ENCODE data around the gene RAP1GAP. TPM values are rescaled to one million over a fixed set of nuclear protein-coding genes. Genes with fewer than 3 reads are reported as not detected.
A peak's percentile ranks its signal among the peaks of the same experiment; 100 is the strongest.

RAP1GAP gene
- total RNA-seq, 2 experiments from 2014 or later, result 0.66 to 1.3 TPM

DNA sequence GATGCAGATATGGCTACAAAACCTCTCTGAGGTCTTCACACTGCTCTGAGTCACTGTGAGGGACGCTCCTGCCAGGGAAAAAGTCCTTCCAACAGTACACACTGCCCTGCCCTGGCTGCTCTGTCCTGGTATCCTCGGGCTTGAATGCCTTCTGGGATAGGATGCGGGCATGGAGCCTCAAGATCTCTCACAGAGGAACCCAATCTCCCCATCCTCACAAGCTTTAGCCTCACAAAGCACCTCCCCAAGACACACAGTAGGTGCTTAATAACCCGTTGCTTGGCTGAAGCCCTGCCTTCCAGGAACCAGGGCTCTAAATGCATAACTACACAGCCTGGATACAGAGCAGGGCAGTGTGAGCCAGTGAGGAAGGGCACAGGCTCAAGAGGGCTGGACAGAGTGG lies 9.2 kb downstream of the RAP1GAP start:
- Mint-ChIP-seq H3K36me3 (no peaks in the 10 kb centered on the region), H3K4me3 (peak overlapping the region; percentile 61), H3K4me1 (peaks cover 4% of the 10 kb centered on the region), H3K27ac (no peak overlapping the region), H3K9me3 (no peaks in the 10 kb centered on the region), H3K27me3 (peaks cover 38% of the 10 kb centered on the region)
- DNase-seq, result no peak

DNA sequence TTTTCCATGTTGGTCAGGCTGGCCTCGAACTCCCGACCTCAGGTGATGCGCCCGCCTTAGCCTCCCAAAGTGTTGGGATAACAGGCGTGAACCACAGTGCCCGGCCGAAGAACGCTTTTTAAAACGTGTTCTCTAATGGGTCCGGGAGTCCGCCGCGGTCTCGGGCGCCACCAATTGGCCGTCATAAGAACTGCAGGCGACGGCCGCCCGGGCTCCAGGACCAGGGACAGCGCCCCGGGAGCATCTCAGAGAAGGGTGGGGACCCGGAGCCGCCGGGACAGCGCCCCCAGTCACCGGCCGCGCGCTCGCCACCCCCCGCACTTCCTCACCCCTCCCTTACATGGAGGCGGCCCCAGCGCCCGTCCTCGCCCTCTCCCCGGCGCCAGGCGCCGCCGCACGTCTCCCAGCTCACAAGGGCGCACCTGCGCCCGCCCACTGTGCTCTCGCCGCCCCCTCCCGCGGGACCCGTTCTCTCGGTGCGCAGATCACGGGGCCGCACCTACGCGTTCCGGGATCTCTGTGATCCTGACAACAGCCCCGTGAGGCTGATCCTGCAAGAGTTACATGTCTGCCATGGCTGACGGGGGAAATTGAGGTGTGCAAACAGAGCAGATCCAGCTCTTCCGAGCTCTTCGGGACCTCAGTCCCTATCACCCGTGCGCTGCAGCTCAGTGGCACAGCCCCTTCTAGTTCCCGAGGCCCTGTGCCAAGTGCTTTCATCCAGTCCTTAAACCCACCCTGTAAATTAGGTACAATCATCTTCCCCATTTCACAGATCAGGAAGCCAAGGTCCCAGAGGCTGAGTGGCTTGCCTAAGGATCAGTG lies 9.8 kb downstream of the RAP1GAP start:
- Mint-ChIP-seq H3K27ac (no peak overlapping the region), H3K4me1 (peaks cover 4% of the 10 kb centered on the region), H3K4me3 (peak overlapping the region; percentile 61), H3K9me3 (no peaks in the 10 kb centered on the region), H3K27me3 (peaks cover 35% of the 10 kb centered on the region), H3K36me3 (no peaks in the 10 kb centered on the region)
- DNase-seq, result peak; percentile 82

DNA sequence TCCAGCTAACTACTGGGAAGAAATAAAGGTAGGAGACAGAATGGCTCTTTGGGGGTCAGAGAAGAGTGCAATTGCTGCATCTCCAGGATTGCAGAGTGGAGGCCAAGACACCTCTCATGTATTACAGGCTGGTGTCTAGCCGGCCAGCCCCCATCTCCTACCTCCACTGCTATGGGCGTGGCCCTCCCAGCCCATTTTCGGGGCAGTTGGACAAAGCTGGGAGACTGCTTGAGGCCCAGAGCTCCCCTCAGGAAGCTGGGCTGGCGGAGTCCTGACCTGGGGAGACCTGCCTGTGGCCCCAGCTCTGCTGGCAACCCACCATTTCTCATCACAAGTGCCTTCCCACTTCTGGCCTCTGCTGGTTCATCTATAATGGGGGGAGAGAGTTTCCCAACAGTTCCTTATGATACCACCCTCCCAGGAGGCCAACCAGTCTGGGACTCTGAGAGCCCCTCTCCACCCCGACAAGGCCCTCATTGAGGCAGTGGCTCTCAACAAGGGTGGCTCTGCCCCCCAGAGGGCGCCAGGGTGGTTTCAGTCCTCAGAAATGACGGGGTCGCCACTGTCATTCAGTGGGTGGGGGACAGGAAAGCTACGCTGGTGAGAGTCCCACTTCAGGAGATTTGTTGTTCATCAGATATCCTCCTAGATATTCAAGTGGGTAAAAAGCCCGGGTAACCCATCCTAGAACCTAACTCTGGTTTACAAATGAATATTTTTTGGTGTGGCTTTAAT lies 11.5 kb downstream of the RAP1GAP start:
- no peaks in the 10 kb centered on the region for H3K36me3 Mint-ChIP-seq
- peaks cover 23% of the 10 kb centered on the region for H3K27me3 Mint-ChIP-seq
- peaks cover 4% of the 10 kb centered on the region for H3K4me1 Mint-ChIP-seq
- no peaks in the 10 kb centered on the region for H3K9me3 Mint-ChIP-seq
- no peak for DNase-seq
- no peak overlapping the region for H3K4me3 Mint-ChIP-seq
- H3K27ac Mint-ChIP-seq, result no peak overlapping the region

DNA sequence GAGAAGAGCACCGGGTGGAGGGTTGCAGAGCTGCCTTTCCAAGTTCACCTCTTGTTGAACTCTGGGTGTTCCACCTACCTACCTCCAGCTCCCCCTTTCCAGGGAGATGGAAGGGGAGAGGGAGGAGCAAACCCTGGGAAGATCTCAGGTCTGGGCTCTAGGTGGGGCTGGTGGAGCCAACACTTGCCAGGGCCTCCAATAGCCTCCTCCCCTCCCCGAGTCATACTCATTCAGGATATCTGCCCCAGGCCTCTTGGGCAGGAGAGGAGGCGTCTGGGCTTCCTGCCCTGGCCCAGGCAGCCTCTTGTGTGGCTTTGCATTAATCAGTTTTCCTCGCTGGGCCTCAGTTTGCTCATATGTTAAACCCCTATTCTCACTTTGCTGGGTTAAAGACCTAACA lies 13.4 kb downstream of the RAP1GAP start:
- Mint-ChIP-seq H3K9me3 (no peaks in the 10 kb centered on the region), H3K4me1 (peaks cover 16% of the 10 kb centered on the region), H3K27ac (no peak overlapping the region), H3K4me3 (no peak overlapping the region), H3K36me3 (no peaks in the 10 kb centered on the region), H3K27me3 (peaks cover 18% of the 10 kb centered on the region)
- DNase-seq, result no peak

DNA sequence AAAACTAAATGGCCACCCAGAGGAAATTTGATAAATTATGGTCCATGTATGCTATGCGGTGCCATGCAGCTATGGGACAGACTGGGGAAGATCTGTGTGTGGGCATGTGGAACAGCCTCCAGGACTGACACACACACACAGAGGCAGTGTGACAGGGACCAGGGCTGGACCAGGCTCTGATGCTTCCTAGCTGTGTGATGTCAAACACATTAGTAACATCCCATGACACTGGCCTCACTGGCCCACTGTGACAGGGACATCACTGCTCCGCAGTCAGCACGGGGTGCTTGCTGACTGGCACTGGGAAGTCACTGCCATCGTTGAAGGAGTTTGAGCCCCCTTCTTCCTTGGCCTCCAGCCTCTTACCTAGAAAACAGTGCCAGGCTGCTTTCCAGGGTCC lies 13.9 kb downstream of the RAP1GAP start:
- peaks cover 16% of the 10 kb centered on the region for H3K4me1 Mint-ChIP-seq
- no peak for DNase-seq
- peaks cover 14% of the 10 kb centered on the region for H3K27me3 Mint-ChIP-seq
- no peak overlapping the region for H3K27ac Mint-ChIP-seq
- H3K36me3 Mint-ChIP-seq, result no peaks in the 10 kb centered on the region
- no peak overlapping the region for H3K4me3 Mint-ChIP-seq
- H3K9me3 Mint-ChIP-seq, result no peaks in the 10 kb centered on the region

DNA sequence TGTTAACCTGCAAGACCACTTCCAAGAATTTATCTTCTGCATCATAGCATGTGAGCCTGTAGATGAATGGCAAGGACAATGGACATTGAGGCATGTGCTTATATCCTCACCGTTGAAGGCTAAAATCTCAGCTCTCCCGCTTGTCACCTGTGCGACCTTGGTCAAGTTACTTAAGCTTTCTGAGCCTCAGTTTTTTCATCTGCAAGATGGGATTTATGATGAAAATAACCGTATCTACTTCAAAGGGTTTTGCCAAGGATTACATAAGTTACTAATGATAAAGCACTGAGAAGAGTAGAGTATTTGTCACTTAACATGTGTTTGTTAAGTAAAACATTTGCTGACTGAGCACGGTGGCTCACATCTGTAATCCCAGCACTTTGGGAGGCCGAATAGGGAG lies 14.9 kb downstream of the RAP1GAP start:
- DNase-seq, result no peak
- Mint-ChIP-seq H3K36me3 (no peaks in the 10 kb centered on the region), H3K4me1 (peaks cover 13% of the 10 kb centered on the region), H3K27me3 (peaks cover 15% of the 10 kb centered on the region), H3K4me3 (no peak overlapping the region), H3K9me3 (no peaks in the 10 kb centered on the region), H3K27ac (no peak overlapping the region)

DNA sequence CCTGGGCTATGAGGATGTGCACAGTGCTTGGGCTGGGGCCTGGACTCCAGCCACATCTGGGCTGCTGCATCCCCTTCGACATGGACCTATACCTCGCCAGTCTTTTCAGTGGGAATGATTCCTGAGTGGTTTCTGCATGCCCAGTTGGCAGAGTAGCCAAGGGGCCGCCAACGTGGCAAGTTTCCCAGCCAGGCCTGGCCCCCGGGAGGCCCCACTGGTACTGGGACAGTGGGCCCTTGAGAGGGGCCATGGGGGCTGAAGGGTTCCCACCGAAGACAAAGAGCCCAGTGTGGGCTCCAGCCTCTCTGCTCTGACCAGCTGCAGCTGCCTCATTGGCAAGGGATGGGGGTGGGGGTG lies 15.4 kb downstream of the RAP1GAP start:
- no peak overlapping the region for H3K27ac Mint-ChIP-seq
- H3K9me3 Mint-ChIP-seq, result no peaks in the 10 kb centered on the region
- no peak for DNase-seq
- peaks cover 15% of the 10 kb centered on the region for H3K27me3 Mint-ChIP-seq
- no peak overlapping the region for H3K4me3 Mint-ChIP-seq
- peaks cover 13% of the 10 kb centered on the region for H3K4me1 Mint-ChIP-seq
- H3K36me3 Mint-ChIP-seq, result no peaks in the 10 kb centered on the region

DNA sequence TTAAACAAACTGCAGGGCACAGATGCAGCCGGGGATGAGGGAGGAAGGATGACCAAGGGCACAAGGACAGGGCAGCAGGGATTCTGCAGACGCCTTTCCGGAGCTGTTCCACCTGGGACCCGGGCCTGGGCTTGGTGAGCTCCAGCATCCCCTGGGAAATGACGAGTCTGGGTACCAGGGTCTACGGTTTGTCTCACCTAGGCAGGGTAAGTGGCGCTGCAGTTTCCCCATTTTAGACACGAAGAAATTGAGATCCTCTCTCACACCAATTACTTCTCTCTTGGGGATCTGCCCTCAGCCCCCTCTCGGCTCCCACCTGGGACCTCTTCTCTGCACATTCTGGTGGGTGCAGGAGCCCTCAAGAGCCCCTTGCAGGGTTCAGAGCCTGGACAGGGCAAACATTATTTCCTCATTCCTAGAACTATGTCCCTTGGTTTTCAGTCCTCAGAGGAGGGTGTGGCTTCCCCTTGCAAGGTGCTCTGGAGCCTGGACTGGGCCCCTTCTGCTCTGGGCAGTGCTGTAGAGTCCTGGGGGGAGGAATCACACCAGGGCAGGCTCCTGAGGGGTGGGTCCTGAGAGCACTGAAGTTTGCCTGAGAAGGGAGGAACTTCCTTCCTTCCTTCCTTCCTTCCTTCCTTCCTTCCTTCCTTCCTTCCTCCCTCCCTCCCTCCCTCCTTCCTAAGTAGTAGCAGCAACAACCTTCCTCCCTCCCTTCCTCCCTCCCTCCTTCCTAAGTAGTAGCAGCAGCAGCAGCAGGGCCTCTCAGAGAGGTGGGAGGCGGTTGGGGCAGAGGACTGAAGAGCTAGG lies 16.0 kb downstream of the RAP1GAP start:
- H3K4me3 Mint-ChIP-seq, result no peak overlapping the region
- peaks cover 13% of the 10 kb centered on the region for H3K4me1 Mint-ChIP-seq
- no peak for DNase-seq
- H3K27ac Mint-ChIP-seq, result no peak overlapping the region
- H3K36me3 Mint-ChIP-seq, result no peaks in the 10 kb centered on the region
- H3K9me3 Mint-ChIP-seq, result no peaks in the 10 kb centered on the region
- H3K27me3 Mint-ChIP-seq, result peaks cover 19% of the 10 kb centered on the region

DNA sequence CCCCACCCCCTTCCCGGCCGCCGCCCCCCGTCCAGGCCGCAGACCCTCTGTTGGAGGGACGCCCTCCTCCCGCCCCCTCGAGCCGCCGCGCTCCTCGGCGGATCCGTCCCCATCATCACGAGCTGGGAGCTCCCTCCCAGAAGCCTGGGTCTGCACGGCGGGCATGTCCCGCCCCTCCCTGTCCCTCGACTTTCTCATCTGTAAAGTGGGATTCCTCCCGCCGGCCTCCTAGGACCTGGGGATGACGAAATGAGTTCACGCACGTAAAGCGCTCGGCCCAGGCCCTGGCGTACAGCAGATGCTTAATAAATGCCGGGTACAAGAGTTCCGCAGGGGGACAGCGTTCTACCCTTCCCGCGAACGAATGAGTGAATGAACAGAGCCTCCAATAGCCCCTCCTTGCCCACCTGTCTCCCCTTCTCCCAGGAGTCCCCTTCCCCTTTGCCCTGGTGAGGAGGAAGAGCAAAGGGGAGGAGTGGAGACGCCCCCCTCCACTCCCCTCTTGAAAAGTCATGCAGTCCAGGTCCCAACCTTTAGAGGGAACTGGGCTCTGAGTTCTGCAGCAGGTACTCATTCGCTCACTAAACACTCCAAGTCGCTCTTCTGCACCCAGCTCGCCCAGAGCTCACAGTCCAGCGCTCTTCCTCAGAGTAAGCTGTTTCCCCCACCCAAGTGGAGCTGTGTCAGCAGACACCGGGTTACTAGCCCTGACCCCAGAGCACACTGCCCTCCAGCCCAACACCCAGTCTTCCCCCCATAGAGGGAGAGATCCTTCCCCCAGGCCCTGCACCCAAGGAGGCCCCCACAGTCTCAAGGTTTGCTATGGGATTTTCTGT lies 16.8 kb downstream of the RAP1GAP start:
- no peaks in the 10 kb centered on the region for H3K9me3 Mint-ChIP-seq
- H3K4me1 Mint-ChIP-seq, result peaks cover 13% of the 10 kb centered on the region
- DNase-seq, result no peak
- H3K27ac Mint-ChIP-seq, result no peak overlapping the region
- no peaks in the 10 kb centered on the region for H3K36me3 Mint-ChIP-seq
- H3K4me3 Mint-ChIP-seq, result peak overlapping the region; percentile 58
- H3K27me3 Mint-ChIP-seq, result peaks cover 26% of the 10 kb centered on the region

DNA sequence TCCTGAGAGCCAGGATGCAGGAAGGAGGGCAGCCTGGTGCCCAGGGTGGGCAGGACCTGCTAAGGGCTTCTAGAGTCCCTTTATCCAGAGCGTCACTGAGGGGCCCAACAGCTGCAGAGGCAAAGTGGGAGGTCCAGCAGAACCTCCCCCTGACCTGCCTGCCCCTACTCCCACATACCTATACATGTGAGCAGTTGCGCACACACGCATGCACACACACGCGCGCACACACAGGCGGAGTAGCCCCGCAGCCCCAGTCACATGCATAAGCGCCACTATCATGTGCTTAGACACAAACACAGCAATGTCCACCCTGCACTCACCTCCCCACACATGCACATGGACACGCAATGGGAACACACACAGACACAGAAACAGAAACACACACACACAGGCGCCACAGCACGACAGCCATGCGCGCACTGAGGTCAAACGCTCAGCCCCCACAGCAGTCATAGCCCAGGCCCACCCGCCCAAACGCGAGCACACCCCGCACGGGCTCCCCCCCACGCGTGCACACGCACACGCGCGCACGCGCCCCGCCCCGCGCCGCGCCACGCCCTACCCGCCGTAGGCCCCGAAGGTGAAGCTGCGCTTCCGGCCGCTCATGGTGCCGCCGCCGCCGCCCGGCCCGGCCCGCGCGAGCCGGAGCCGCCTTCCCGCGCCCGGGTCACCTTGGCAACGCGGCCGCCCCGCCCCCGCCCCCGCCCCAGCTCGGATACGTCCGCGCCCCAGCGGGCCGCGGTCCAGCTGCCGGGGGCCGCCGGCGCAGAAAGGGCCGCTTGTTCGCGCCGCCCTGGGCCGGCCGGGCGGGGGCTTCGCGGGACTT lies 17.7 kb downstream of the RAP1GAP start:
- DNase-seq, result peak; percentile 54
- Mint-ChIP-seq H3K27ac (no peak overlapping the region), H3K4me3 (peak overlapping the region; percentile 74), H3K36me3 (no peaks in the 10 kb centered on the region), H3K4me1 (peaks cover 13% of the 10 kb centered on the region), H3K27me3 (peaks cover 35% of the 10 kb centered on the region), H3K9me3 (no peaks in the 10 kb centered on the region)

DNA sequence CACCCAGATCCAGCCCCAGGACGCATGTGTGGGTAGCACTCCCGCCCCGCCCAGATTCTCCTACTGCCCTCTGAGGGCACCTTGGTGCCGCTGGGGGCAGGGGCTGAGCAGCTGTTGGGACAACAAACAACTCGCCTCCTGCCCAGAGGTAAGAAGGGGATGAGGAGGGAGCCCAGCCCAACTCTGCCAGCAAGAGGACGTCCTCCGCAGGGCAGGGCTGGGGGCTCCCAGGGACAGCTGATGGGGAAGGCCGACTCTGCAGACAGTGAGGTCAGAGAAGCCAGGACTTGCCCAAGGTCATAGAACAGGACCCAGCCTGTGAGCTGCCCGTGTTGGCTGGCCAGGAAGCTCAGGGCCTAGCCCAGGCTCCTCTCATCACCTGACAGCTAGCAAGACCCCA lies 18.8 kb downstream of the RAP1GAP start:
- Mint-ChIP-seq H3K27ac (no peak overlapping the region), H3K4me1 (peaks cover 13% of the 10 kb centered on the region), H3K27me3 (peaks cover 44% of the 10 kb centered on the region), H3K36me3 (no peaks in the 10 kb centered on the region), H3K4me3 (no peak overlapping the region), H3K9me3 (no peaks in the 10 kb centered on the region)
- DNase-seq, result no peak

DNA sequence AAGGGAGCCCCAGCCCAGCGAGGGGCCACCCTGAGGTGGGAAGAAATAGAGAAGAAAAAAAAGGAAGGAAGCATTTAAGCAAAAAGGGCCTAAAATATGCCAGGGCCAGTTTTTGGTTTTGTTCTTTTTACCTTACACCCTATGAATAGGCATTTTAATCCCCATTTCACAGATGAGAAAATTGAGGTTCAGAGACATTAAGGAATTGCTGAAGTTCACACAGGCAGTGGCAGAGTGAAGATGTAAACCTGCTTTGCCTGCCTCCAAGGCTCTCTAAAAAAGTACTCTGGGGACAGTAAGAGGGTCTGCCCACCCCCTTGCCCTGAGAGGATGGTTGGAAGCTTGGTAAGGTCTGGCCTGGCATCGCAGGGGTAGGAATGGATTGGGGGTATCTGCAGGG lies 19.8 kb downstream of the RAP1GAP start:
- Mint-ChIP-seq H3K27me3 (peaks cover 46% of the 10 kb centered on the region), H3K9me3 (no peaks in the 10 kb centered on the region), H3K4me3 (no peak overlapping the region), H3K27ac (no peak overlapping the region), H3K36me3 (no peaks in the 10 kb centered on the region), H3K4me1 (peaks cover 13% of the 10 kb centered on the region)
- no peak for DNase-seq

DNA sequence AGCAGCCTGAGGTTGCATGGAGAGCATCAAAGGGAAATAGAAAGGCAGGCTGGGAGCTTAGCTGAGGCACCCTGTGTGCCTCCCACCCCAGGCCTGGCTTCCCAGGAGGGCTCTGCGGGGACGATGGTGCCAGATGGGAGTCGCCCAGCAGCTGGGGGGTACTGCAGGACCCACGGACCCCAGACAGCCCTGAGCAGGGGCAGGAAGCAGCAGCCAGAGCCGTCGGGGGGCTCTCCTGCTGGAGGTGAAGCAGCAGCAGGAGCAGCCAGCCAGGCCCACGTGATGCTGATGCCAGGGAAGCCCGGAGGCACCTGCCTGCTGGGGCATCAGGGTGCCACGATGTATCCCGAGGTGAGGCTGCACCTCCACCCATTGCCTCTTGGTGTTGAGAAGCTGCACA lies 20.4 kb downstream of the RAP1GAP start:
- peaks cover 50% of the 10 kb centered on the region for H3K27me3 Mint-ChIP-seq
- no peaks in the 10 kb centered on the region for H3K36me3 Mint-ChIP-seq
- DNase-seq, result no peak
- no peak overlapping the region for H3K27ac Mint-ChIP-seq
- H3K9me3 Mint-ChIP-seq, result no peaks in the 10 kb centered on the region
- no peak overlapping the region for H3K4me3 Mint-ChIP-seq
- H3K4me1 Mint-ChIP-seq, result peaks cover 13% of the 10 kb centered on the region

DNA sequence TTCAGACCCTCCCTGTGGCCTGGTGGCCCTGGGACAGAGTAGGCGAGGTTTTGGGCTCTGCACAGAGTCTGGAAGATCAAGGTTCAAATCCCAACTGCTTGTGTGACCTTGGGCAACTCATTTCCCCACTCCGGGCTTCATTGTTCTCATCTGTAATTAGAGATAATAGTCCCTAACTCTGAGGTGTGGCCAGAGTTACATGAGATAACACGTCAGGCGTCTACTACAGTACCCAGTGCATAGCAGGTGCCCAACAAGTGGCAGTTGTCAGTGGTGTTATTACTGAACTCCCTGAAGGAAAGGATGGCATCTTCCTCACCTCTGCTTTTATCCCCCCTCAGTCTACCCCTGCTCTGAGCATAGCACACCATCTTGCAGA lies 20.8 kb downstream of the RAP1GAP start:
- H3K4me1 Mint-ChIP-seq, result peaks cover 13% of the 10 kb centered on the region
- no peaks in the 10 kb centered on the region for H3K9me3 Mint-ChIP-seq
- no peak for DNase-seq
- H3K27me3 Mint-ChIP-seq, result peaks cover 54% of the 10 kb centered on the region
- no peak overlapping the region for H3K4me3 Mint-ChIP-seq
- no peak overlapping the region for H3K27ac Mint-ChIP-seq
- H3K36me3 Mint-ChIP-seq, result no peaks in the 10 kb centered on the region
